CD4-positive, alpha-beta memory T cell (primary cell): Measurements from ENCODE around the gene DCLRE1B. TPM values are rescaled to one million over a fixed set of nuclear protein-coding genes. Genes with fewer than 3 reads are reported as not detected.

Source experiments
- CTCF ChIA-PET: fragments of 350-600 bp; sonication (Branson Sonifier 250); formaldehyde crosslinking; loops from one replicate; lab custom pipeline; 2021; ENCODE audit warnings: inconsistent platforms; ENCODE audit not compliant: partially characterized antibody; lab: Charles Lee
- POLR2A ChIA-PET: fragments of 350-600 bp; sonication (Branson Sonifier 250); formaldehyde crosslinking; loops from one replicate; lab custom pipeline; 2021; ENCODE audit not compliant: partially characterized antibody; lab: Charles Lee
- DNase-seq, 5 donors: peaks; one replicate each; pipeline versions ENCODE4 v3.0.0 to v3.0.0-alpha.2; 2020 to 2022; ENCODE audit warnings: mixed read lengths in 1 of 5
- H3K27ac ChIP-seq: one replicate; pipeline ENCODE4 v1.7.0; 2013; ENCODE audit warnings: low read depth, low read length
- H3K27me3 ChIP-seq: 2 replicates; pipeline ENCODE4 v1.7.0; 2013; ENCODE audit warnings: mild to moderate bottlenecking, low read length, moderate library complexity; ENCODE audit not compliant: insufficient read depth
- H3K36me3 ChIP-seq: 2 replicates; pipeline ENCODE4 v1.7.0; 2013; ENCODE audit warnings: mild to moderate bottlenecking, low read length, moderate library complexity; ENCODE audit not compliant: insufficient read depth
- H3K4me1 ChIP-seq: 2 replicates; pipeline ENCODE4 v1.7.0; 2013; ENCODE audit warnings: mild to moderate bottlenecking, low read length, moderate library complexity; ENCODE audit not compliant: insufficient read depth
- H3K4me3 ChIP-seq, 2 donors: one replicate each; pipeline ENCODE4 v1.7.0; 2013; ENCODE audit warnings: low read length in 2 of 2, mild to moderate bottlenecking in 1 of 2
- H3K9me3 ChIP-seq, 2 donors: one replicate each; pipeline ENCODE4 v1.7.0; 2013; ENCODE audit warnings: low read length in 2 of 2, control low read depth in 1 of 2; ENCODE audit not compliant: control insufficient read depth in 1 of 2
- H3K27ac Mint-ChIP-seq, 7 donors: one replicate each; pipeline ENCODE4 v1.8.0; 2020 to 2021; ENCODE audit warnings: mixed read lengths in 7 of 7, mild to moderate bottlenecking in 6 of 7, inconsistent platforms in 3 of 7, moderate library complexity in 3 of 7
- H3K27me3 Mint-ChIP-seq, 2 donors: one replicate each; pipeline ENCODE4 v1.8.0; 2020 to 2021; ENCODE audit warnings: mixed read lengths in 2 of 2
- H3K36me3 Mint-ChIP-seq, 2 donors: one replicate each; pipeline ENCODE4 v1.8.0; 2020 to 2021; ENCODE audit warnings: mixed read lengths in 2 of 2, inconsistent platforms in 1 of 2, mild to moderate bottlenecking in 1 of 2
- H3K4me1 Mint-ChIP-seq, 4 donors: one replicate each; pipeline ENCODE4 v1.8.0; 2020 to 2021; ENCODE audit warnings: mixed read lengths in 4 of 4, mild to moderate bottlenecking in 1 of 4
- H3K4me3 Mint-ChIP-seq, 8 donors: one replicate each; pipeline ENCODE4 v1.8.0; 2020 to 2021; ENCODE audit warnings: mixed read lengths in 8 of 8, mild to moderate bottlenecking in 7 of 8, moderate library complexity in 6 of 8, inconsistent platforms in 3 of 8
- H3K9me3 Mint-ChIP-seq, 8 donors: one replicate each; pipeline ENCODE4 v1.8.0; 2020 to 2021; ENCODE audit warnings: mixed read lengths in 8 of 8, mild to moderate bottlenecking in 5 of 8, inconsistent platforms in 3 of 8, moderate library complexity in 1 of 8
- intact Hi-C: fragments of 100-400 bp; cut with micrococcal nuclease; formaldehyde crosslinking; loops from one replicate; pipeline ENCODE4 v1.15.1; 2023
- polyA plus RNA-seq, 2 donors: library from polyadenylated mRNA; unstranded; fragments of 300-500 nt; fragmentation: Illumina TruSeq; gene quantifications; one replicate each; pipeline ENCODE4 v1.2.3, GENCODE V29; 2021
- total RNA-seq, 2 experiments: library from RNA; stranded (reverse); gene quantifications; one replicate each; pipeline ENCODE4 v1.2.3, GENCODE V29; 2021

The DCLRE1B gene
- total and polyA plus RNA-seq, 4 experiments from 2014 or later, result 2.8 to 5.4 (median 5.2) TPM

DNA sequence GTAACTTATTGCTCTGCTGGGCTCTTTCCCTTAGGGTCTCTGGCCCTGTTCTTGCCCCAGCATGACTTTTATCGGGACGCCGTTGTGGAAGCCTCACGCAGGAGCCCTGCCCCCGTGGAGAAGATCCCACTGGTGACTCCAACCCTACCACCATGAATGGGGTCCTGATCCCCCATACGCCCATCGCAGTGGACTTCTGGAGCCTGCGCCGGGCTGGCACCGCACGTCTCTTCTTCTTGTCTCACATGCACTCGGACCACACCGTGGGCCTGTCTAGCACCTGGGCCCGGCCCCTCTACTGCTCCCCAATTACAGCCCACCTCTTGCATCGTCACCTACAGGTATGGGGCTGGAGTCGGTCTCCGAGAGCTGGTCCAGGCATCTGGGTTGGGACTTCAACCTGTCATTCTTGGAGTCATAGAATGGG lies 322 bp downstream of the DCLRE1B start:
- no peaks in the 10 kb centered on the region for H3K27me3 ChIP-seq
- intact Hi-C loops, result loop anchor here (1.0 to 10.0 kb wide), 6 partner anchors 24 to 831 kb away; partner anchors contain the start of genes HIPK1, LRIG2 and RSBN1
- peaks cover 44% of the 10 kb centered on the region for H3K4me1 ChIP-seq
- ChIA-PET POLR2A (interaction anchor here (0.7 to 5.8 kb wide), 17 partner anchors 15 to 852 kb away, joined by 3 to 277 read pairs (median 14); partner anchors contain the start of genes CSDE1, HIPK1, RSBN1 and TRIM33), CTCF (interaction anchor here (0.9 to 8.4 kb wide), 11 partner anchors 8 to 833 kb away, joined by 3 to 103 read pairs (median 5); partner anchors contain the start of genes HIPK1, LRIG2 and RSBN1)
- no peak for DNase-seq
- H3K4me3 Mint-ChIP-seq, result peak overlapping the region; percentile 94 to 100 (median 99)
- H3K36me3 ChIP-seq, result peaks cover 14% of the 10 kb centered on the region
- H3K27me3 Mint-ChIP-seq, result no peaks in the 10 kb centered on the region
- peak overlapping the region; percentile 68 to 98 for H3K4me3 ChIP-seq
- no peaks in the 10 kb centered on the region for H3K9me3 ChIP-seq
- peaks cover 31 to 55% of the 10 kb centered on the region in 2 donors for H3K36me3 Mint-ChIP-seq
- peak overlapping the region; percentile 96 for H3K27ac ChIP-seq
- peak overlapping the region; percentile 96 to 100 (median 100) for H3K27ac Mint-ChIP-seq
- peaks cover 34 to 72% (median 44%) of the 10 kb centered on the region in 4 donors for H3K4me1 Mint-ChIP-seq
- no peaks in the 10 kb centered on the region for H3K9me3 Mint-ChIP-seq

GRCh38 chr1:113912594-113913311 lies 7.6 kb downstream of the DCLRE1B start:
- Histone ChIP-seq H3K4me1 (no peaks in the 10 kb centered on the region), H3K4me3 (no peak overlapping the region), H3K9me3 (no peaks in the 10 kb centered on the region), H3K36me3 (peaks cover 22% of the 10 kb centered on the region), H3K27me3 (no peaks in the 10 kb centered on the region), H3K27ac (no peak overlapping the region)
- peaks cover 29 to 36% of the 10 kb centered on the region in 2 donors for H3K36me3 Mint-ChIP-seq
- H3K4me3 Mint-ChIP-seq, result no peak overlapping the region
- no peak for DNase-seq
- ChIA-PET CTCF (interaction anchor here (0.6 to 1.5 kb wide), 3 partner anchors 8 to 43 kb away, joined by 3 to 5 read pairs (median 4); partner anchors contain the start of genes AP4B1, DCLRE1B and HIPK1), POLR2A (interaction anchor here (1.0 kb wide), 4 partner anchors 8 to 521 kb away, joined by 3 to 5 read pairs (median 4); partner anchors contain the start of genes AP4B1 and HIPK1)
- intact Hi-C loops, result no loop called here
- H3K9me3 Mint-ChIP-seq, result no peaks in the 10 kb centered on the region
- peak overlapping the region in 1 of 7 donors; percentile 69 for H3K27ac Mint-ChIP-seq
- H3K4me1 Mint-ChIP-seq, result peaks cover 0 to 12% (median 5%) of the 10 kb centered on the region in 4 donors
- H3K27me3 Mint-ChIP-seq, result no peaks in the 10 kb centered on the region

DNA sequence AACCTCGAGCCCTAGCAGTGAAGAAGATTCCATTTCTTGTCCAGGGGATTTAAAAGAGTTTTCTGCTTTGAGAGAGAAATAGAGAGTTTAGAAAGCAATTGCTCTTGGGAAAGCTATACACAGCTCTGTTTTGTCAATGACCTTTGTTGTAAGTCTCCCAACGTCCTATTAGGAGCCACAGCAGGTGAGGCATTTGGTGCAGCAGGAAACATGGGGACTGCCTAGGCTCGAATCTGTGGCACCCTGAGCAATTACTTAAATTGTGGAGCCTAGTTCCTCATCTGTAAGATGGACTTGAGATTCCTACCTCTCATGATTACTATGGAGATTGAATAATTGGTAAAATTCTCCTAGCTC lies 8.2 kb downstream of the DCLRE1B start:
- no peak overlapping the region for H3K27ac ChIP-seq
- Mint-ChIP-seq H3K27ac (peak overlapping the region in 1 of 7 donors; percentile 69), H3K4me3 (no peak overlapping the region), H3K9me3 (no peaks in the 10 kb centered on the region), H3K4me1 (peaks cover 0 to 8% (median 4%) of the 10 kb centered on the region in 4 donors), H3K27me3 (no peaks in the 10 kb centered on the region), H3K36me3 (peaks cover 24 to 32% of the 10 kb centered on the region in 2 donors)
- no peaks in the 10 kb centered on the region for H3K4me1 ChIP-seq
- H3K36me3 ChIP-seq, result peaks cover 17% of the 10 kb centered on the region
- POLR2A ChIA-PET, result interaction anchor here (1.0 kb wide), 3 partner anchors 9 to 16 kb away, joined by 3 to 5 read pairs (median 4); partner anchors contain the start of genes AP4B1 and HIPK1
- no peak overlapping the region for H3K4me3 ChIP-seq
- no peaks in the 10 kb centered on the region for H3K27me3 ChIP-seq
- CTCF ChIA-PET, result interaction anchor here (0.6 to 1.5 kb wide), 3 partner anchors 9 to 42 kb away, joined by 3 to 5 read pairs (median 4); partner anchors contain the start of genes AP4B1, DCLRE1B and HIPK1
- intact Hi-C loops, result no loop called here
- H3K9me3 ChIP-seq, result no peaks in the 10 kb centered on the region
- DNase-seq, result no peak

DNA sequence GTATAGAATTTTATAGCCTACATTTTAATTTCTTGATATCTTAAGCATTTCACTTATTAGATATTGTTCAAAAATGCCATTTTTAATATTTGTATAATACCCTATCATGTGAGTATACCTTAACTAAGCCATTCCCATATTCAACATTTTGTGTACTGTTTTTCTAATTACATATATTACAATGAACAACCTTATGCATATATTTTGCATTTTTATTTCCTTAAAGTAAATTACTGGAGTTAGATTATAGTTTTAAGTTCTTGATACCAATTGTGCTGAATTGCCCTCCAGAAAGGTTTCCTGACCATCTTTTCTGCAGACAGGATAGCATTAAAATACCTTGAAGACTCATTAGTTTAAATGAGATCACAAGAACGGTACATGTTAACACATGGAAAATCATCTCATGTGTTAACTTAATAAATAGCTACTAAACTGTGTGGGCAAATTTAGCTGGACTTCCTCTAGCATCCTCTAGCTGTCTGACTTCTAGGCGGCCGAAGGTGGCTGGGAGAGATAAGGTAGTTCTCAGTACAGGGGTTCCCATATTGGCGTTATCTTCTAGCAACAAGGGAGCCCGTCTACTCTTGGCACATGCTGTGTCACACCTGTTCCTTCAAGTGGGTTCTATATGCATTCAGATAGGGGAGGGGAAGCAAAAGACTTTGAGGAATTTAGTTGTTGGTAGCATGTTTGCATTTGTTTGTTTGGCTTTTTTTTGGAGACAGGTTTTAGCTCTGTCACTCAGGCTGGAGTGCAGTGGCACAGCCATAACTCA lies 8.9 kb downstream of the DCLRE1B start:
- Mint-ChIP-seq H3K36me3 (peaks cover 20 to 28% of the 10 kb centered on the region in 2 donors), H3K27me3 (no peaks in the 10 kb centered on the region), H3K9me3 (no peaks in the 10 kb centered on the region), H3K27ac (peak overlapping the region in 1 of 7 donors; percentile 37), H3K4me3 (no peak overlapping the region), H3K4me1 (peaks cover 0 to 6% (median 2%) of the 10 kb centered on the region in 4 donors)
- Histone ChIP-seq H3K9me3 (no peaks in the 10 kb centered on the region), H3K36me3 (peaks cover 16% of the 10 kb centered on the region), H3K27me3 (no peaks in the 10 kb centered on the region), H3K4me3 (no peak overlapping the region), H3K4me1 (no peaks in the 10 kb centered on the region), H3K27ac (no peak overlapping the region)
- POLR2A ChIA-PET, result interaction anchor here (1.0 kb wide), 3 partner anchors 10 to 15 kb away, joined by 3 to 5 read pairs (median 4); partner anchors contain the start of genes AP4B1 and HIPK1
- CTCF ChIA-PET, result interaction anchor here (0.9 to 1.5 kb wide), 2 partner anchors 9 to 10 kb away, joined by 3 to 4 read pairs; partner anchors contain the start of genes AP4B1 and DCLRE1B
- intact Hi-C loops, result no loop called here
- no peak for DNase-seq

DNA sequence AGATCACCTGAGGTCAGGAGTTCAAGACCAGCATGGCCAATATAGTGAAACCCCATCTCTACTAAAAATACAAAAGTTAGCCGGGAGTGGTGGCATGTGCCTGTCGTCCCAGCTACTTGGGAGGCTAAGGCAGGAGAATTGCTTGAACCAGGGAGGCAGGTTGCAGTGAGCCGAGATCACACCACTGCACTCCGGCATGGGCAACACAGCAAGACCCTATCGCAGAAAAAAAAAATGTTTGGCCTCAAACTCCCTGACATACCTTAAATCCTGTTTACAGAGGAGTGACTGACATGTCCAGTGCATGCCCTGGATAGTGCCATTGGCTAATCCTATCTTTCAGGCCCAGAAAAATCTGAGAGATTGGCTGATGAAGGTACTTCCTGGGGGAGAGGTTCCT lies 11.8 kb downstream of the DCLRE1B start:
- ChIA-PET POLR2A (interaction anchor here (4.8 kb wide), 1 partner anchor 13 kb away, joined by 25 read pairs; the partner anchor contains the start of gene HIPK1), CTCF (no interaction called here)
- H3K9me3 ChIP-seq, result no peaks in the 10 kb centered on the region
- H3K4me3 ChIP-seq, result no peak overlapping the region
- H3K9me3 Mint-ChIP-seq, result no peaks in the 10 kb centered on the region
- no peaks in the 10 kb centered on the region for H3K27me3 ChIP-seq
- no peak overlapping the region for H3K4me3 Mint-ChIP-seq
- DNase-seq, result no peak
- H3K4me1 ChIP-seq, result no peaks in the 10 kb centered on the region
- peaks cover 3 to 4% of the 10 kb centered on the region in 2 donors for H3K36me3 Mint-ChIP-seq
- intact Hi-C loops, result no loop called here
- H3K27ac ChIP-seq, result no peak overlapping the region
- H3K36me3 ChIP-seq, result peaks cover 5% of the 10 kb centered on the region
- peaks cover 0 to 2% (median 0%) of the 10 kb centered on the region in 4 donors for H3K4me1 Mint-ChIP-seq
- H3K27ac Mint-ChIP-seq, result no peak overlapping the region
- peaks cover 0 to 3% of the 10 kb centered on the region in 2 donors for H3K27me3 Mint-ChIP-seq

DNA sequence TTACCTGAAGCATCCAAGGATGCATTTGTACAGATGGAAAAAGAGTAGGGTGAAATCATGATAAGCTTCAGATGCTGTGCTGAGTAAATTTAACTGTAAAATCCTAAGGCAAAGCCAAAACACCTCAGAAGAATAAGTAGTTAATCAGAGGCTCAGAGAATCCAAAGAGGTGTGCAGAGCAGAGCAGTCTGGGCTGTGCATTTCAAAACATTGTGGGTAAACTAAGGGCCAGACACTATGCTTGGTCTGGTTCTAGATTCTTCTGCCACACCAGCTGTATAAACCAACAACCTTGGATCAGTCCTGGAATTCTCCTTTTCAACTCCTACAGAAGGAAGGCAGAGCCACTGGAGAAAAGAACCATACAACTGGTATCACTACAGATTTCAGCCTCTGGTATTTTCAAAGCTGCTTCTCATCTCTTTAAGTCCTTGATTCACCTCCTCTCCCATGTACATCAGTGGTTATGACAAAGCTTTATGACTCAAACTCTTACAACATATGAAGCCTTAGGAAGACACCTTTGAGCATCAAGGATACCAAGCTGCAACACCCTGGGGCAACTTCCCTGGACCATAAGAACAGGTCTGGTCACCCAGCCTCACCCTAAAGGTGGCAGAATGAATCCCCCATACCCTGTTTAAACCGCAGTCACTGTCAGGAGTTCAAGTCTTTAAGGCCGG lies 12.4 kb downstream of the DCLRE1B start:
- no peaks in the 10 kb centered on the region for H3K4me1 ChIP-seq
- Mint-ChIP-seq H3K27me3 (peaks cover 0 to 3% of the 10 kb centered on the region in 2 donors), H3K36me3 (peaks cover under 1 to 3% of the 10 kb centered on the region in 2 donors), H3K4me1 (peaks cover 0 to 2% (median 0%) of the 10 kb centered on the region in 4 donors), H3K4me3 (no peak overlapping the region), H3K9me3 (no peaks in the 10 kb centered on the region), H3K27ac (no peak overlapping the region)
- intact Hi-C loops, result no loop called here
- no peak overlapping the region for H3K27ac ChIP-seq
- peaks cover under 1% of the 10 kb centered on the region for H3K36me3 ChIP-seq
- DNase-seq, result no peak
- no peaks in the 10 kb centered on the region for H3K27me3 ChIP-seq
- CTCF ChIA-PET, result interaction anchor here (1.2 kb wide), 1 partner anchor 12 kb away, joined by 6 read pairs; no protein-coding TSS in a partner anchor
- POLR2A ChIA-PET, result interaction anchor here (0.5 to 4.8 kb wide), 2 partner anchors 12 to 952 kb away, joined by 3 to 25 read pairs; partner anchors contain the start of gene HIPK1
- no peaks in the 10 kb centered on the region for H3K9me3 ChIP-seq
- no peak overlapping the region for H3K4me3 ChIP-seq
